HG02678 (cell line): ENCODE measurements around the gene CDKAL1.
"Not testable (repeated sequence)": the region's sequence is repeated elsewhere in the genome, so short reads cannot be mapped to it uniquely, and the experiment has no call there.

Experiments
- ATAC-seq: cut with Tn5 transposase; IDR thresholded peaks from one replicate; pipeline ENCODE4 v1.9.1; 2021; ENCODE audit warnings: mild to moderate bottlenecking, moderate library complexity; ENCODE audit not compliant: unreplicated experiment

CDKAL1 gene

GRCh38 chr6:20589266-20589665 is 55.0 kb downstream of the CDKAL1 start:
- ATAC-seq: no peak

- not testable (repeated sequence) for ATAC-seq
Observed at GRCh38 chr6:20590476-20590875, 56.2 kb downstream of the CDKAL1 start.

GRCh38 chr6:20594299-20594853 is 60.1 kb downstream of the CDKAL1 start:
- ATAC-seq: not testable (repeated sequence)

- ATAC-seq: peak; percentile 63
Observed at GRCh38 chr6:20599302-20600051, 65.2 kb downstream of the CDKAL1 start.

- no peak for ATAC-seq
Observed at GRCh38 chr6:20600831-20601230, 66.6 kb downstream of the CDKAL1 start.

GRCh38 chr6:20604159-20604558 is 69.9 kb downstream of the CDKAL1 start:
- no peak for ATAC-seq

GRCh38 chr6:20605061-20605460 is 70.8 kb downstream of the CDKAL1 start:
- no peak for ATAC-seq

- ATAC-seq: no peak
Observed at GRCh38 chr6:20605581-20605980, 71.3 kb downstream of the CDKAL1 start.

- no peak for ATAC-seq
Observed at GRCh38 chr6:20606831-20607230, 72.6 kb downstream of the CDKAL1 start.

GRCh38 chr6:20608356-20608755 is 74.1 kb downstream of the CDKAL1 start:
- no peak for ATAC-seq

GRCh38 chr6:20608905-20609304 is 74.6 kb downstream of the CDKAL1 start:
- ATAC-seq: no peak

GRCh38 chr6:20609924-20610323 is 75.7 kb downstream of the CDKAL1 start:
- not testable (repeated sequence) for ATAC-seq

- ATAC-seq: no peak
Observed at GRCh38 chr6:20610636-20611370, 76.5 kb downstream of the CDKAL1 start.

GRCh38 chr6:20617537-20617936 is 83.3 kb downstream of the CDKAL1 start:
- ATAC-seq: not testable (repeated sequence)

GRCh38 chr6:20620043-20620442 is 85.8 kb downstream of the CDKAL1 start:
- ATAC-seq: no peak

- no peak for ATAC-seq
Observed at GRCh38 chr6:20623761-20624160, 89.5 kb downstream of the CDKAL1 start.

GRCh38 chr6:20626165-20626564 is 91.9 kb downstream of the CDKAL1 start:
- no peak for ATAC-seq

- ATAC-seq: no peak
Observed at GRCh38 chr6:20629509-20629908, 95.3 kb downstream of the CDKAL1 start.

- ATAC-seq: no peak
Observed at GRCh38 chr6:20630136-20630535, 95.9 kb downstream of the CDKAL1 start.

GRCh38 chr6:20630617-20631548 is 96.6 kb downstream of the CDKAL1 start:
- ATAC-seq: no peak

- no peak for ATAC-seq
Observed at GRCh38 chr6:20631549-20631924, 97.3 kb downstream of the CDKAL1 start.
